Mesendoderm (in vitro differentiated cells): ENCODE measurements around the gene NPM3.

Experiments
- DNase-seq: peaks from one replicate; pipeline ENCODE4 v3.0.0; 2013
- H2AK5ac ChIP-seq: 2 replicates; pipeline ENCODE4 v1.6.1; 2013; ENCODE audit warnings: low read length, inconsistent platforms
- H2BK120ac ChIP-seq: 2 replicates; pipeline ENCODE4 v1.6.1; 2013; ENCODE audit warnings: low read depth, mild to moderate bottlenecking, low read length, moderate library complexity, mixed read lengths
- H2BK15ac ChIP-seq: replicated peaks from 2 replicates; pipeline ENCODE4 v1.6.1; 2013; ENCODE audit warnings: low read depth, mild to moderate bottlenecking, moderate library complexity
- H2BK5ac ChIP-seq: 2 replicates; pipeline ENCODE4 v1.6.1; 2013; ENCODE audit warnings: low read length, inconsistent platforms
- H3K18ac ChIP-seq: 2 replicates; pipeline ENCODE4 v1.6.1; 2013; ENCODE audit warnings: mild to moderate bottlenecking, low read length, mixed read lengths
- H3K23ac ChIP-seq: one replicate; pipeline ENCODE4 v1.6.1; 2013; ENCODE audit warnings: low read length
- H3K27ac ChIP-seq: 2 replicates; pipeline ENCODE4 v1.5.1; 2013; ENCODE audit warnings: low read depth, mild to moderate bottlenecking, inconsistent platforms, low read length, moderate library complexity
- H3K27me3 ChIP-seq: 2 replicates; pipeline ENCODE4 v1.6.1; 2013; ENCODE audit warnings: low read length, control low read depth, mild to moderate bottlenecking, inconsistent platforms; ENCODE audit not compliant: insufficient read depth, poor library complexity
- H3K36me3 ChIP-seq: 2 replicates; pipeline ENCODE4 v1.6.1; 2013; ENCODE audit warnings: low read length, inconsistent platforms; ENCODE audit not compliant: control insufficient read depth, insufficient read depth
- H3K4ac ChIP-seq: one replicate; pipeline ENCODE4 v1.6.1; 2013; ENCODE audit warnings: low read depth, mild to moderate bottlenecking, low read length, moderate library complexity
- H3K4me1 ChIP-seq: 2 replicates; pipeline ENCODE4 v1.6.1; 2013; ENCODE audit warnings: low read depth, low read length, inconsistent platforms; ENCODE audit not compliant: control insufficient read depth
- H3K4me2 ChIP-seq: 2 replicates; pipeline ENCODE4 v1.6.1; 2013; ENCODE audit warnings: low read length
- H3K4me3 ChIP-seq: 2 replicates; pipeline ENCODE4 v1.5.1; 2013; ENCODE audit warnings: mild to moderate bottlenecking, low read length
- H3K56ac ChIP-seq: one replicate; pipeline ENCODE4 v1.6.1; 2013; ENCODE audit warnings: low read length
- H3K79me1 ChIP-seq: 2 replicates; pipeline ENCODE4 v1.6.1; 2013; ENCODE audit warnings: low read length, inconsistent platforms
- H3K79me2 ChIP-seq: 2 replicates; pipeline ENCODE4 v1.6.1; 2013; ENCODE audit warnings: mild to moderate bottlenecking, low read length; ENCODE audit not compliant: control insufficient read depth, insufficient read depth
- H3K9ac ChIP-seq: 2 replicates; pipeline ENCODE4 v1.6.1; 2013; ENCODE audit warnings: low read length, inconsistent platforms
- H4K5ac ChIP-seq: one replicate; pipeline ENCODE4 v1.6.1; 2013; ENCODE audit warnings: low read length
- H4K8ac ChIP-seq: one replicate; pipeline ENCODE4 v1.6.1; 2013; ENCODE audit warnings: low read depth, mild to moderate bottlenecking, control low read depth, low read length, moderate library complexity
- WGBS: extraction: QIAGEN DNeasy Blood & Tissue Kit; methylation state at CpG from one replicate; pipeline ENCODE4 v1.1.7; 2013; ENCODE audit warnings: low lambda C conversion rate, missing lambda C conversion rate; ENCODE audit not compliant: insufficient coverage; ENCODE audit errors: extremely low coverage; 5-methylcytosine and 5-hydroxymethylcytosine counted together

The NPM3 gene

GRCh38 chr10:101828766-101829551, 45.7 kb upstream of the NPM3 start:
- Histone ChIP-seq H3K23ac (no peak overlapping the region), H3K79me1 (no peaks in the 10 kb centered on the region), H3K36me3 (no peaks in the 10 kb centered on the region), H4K5ac (no peak overlapping the region), H3K18ac (no peak overlapping the region), H2BK15ac (no peak overlapping the region), H2BK120ac (no peak overlapping the region), H3K4me2 (peak overlapping the region; percentile 60), H3K79me2 (no peaks in the 10 kb centered on the region), H3K56ac (peak overlapping the region; percentile 62), H3K9ac (peak overlapping the region; percentile 62), H3K4ac (no peak overlapping the region), H4K8ac (no peak overlapping the region), H3K27me3 (no peaks in the 10 kb centered on the region), H2AK5ac (no peak overlapping the region), H3K27ac (no peak overlapping the region), H3K4me1 (peaks cover 6% of the 10 kb centered on the region), H3K4me3 (no peak overlapping the region), H2BK5ac (no peak overlapping the region)
- WGBS: no CpG with 5 or more reads among the region's 39 CpGs
- no peak for DNase-seq

DNA sequence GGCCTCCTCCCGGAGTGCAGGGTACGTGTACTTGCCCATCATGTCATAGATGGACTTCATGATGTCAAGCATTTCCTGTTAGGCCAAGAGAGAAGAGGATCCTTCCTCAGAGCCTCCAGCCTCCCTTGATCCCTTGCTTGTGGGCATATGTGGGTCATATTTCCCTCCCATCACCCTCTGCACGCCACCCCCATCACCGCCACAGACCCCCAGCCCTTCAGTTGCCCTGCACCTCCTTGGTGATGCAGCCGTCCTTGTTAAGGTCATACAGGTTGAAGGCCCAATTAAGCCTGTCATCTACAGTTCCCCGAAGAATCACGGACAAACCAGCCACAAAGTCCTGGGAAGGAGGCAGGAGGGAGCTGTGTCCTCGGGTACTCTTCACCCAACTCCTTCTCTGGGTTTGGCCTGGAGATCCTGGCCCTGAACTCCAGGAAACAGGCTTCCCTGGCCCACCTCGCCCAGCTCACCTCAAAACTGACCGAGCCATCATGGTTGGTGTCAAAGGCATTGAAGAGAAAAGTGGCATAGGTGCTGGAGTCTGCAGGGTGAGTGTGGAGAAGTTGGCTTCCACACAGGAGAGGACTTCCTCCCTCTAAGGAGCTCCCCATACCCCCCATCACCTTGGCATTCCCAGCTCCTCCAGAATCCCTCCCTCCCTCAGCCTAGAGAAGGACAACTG, 44.8 kb upstream of the NPM3 start:
- Histone ChIP-seq H3K56ac (no peak overlapping the region), H3K4me2 (no peak overlapping the region), H3K27me3 (no peaks in the 10 kb centered on the region), H3K36me3 (no peaks in the 10 kb centered on the region), H3K79me1 (no peaks in the 10 kb centered on the region), H2AK5ac (no peak overlapping the region), H3K18ac (no peak overlapping the region), H3K4me3 (no peak overlapping the region), H3K23ac (no peak overlapping the region), H3K79me2 (no peaks in the 10 kb centered on the region), H3K27ac (no peak overlapping the region), H3K9ac (no peak overlapping the region), H4K5ac (no peak overlapping the region), H2BK5ac (no peak overlapping the region), H4K8ac (no peak overlapping the region), H2BK15ac (no peak overlapping the region), H3K4me1 (peaks cover 6% of the 10 kb centered on the region), H3K4ac (no peak overlapping the region), H2BK120ac (no peak overlapping the region)
- DNase-seq: no peak
- WGBS: no CpG with 5 or more reads among the region's 10 CpGs

GRCh38 chr10:101826852-101827434, 43.7 kb upstream of the NPM3 start:
- H3K27ac ChIP-seq: no peak overlapping the region
- no peaks in the 10 kb centered on the region for H3K79me1 ChIP-seq
- H3K56ac ChIP-seq: no peak overlapping the region
- H3K4me1 ChIP-seq: peaks cover 6% of the 10 kb centered on the region
- no peak for DNase-seq
- H4K8ac ChIP-seq: no peak overlapping the region
- H3K4ac ChIP-seq: no peak overlapping the region
- H3K4me2 ChIP-seq: no peak overlapping the region
- H3K9ac ChIP-seq: no peak overlapping the region
- H3K4me3 ChIP-seq: no peak overlapping the region
- no peak overlapping the region for H2BK120ac ChIP-seq
- no peak overlapping the region for H2AK5ac ChIP-seq
- no peaks in the 10 kb centered on the region for H3K27me3 ChIP-seq
- H4K5ac ChIP-seq: no peak overlapping the region
- no peak overlapping the region for H3K23ac ChIP-seq
- H2BK5ac ChIP-seq: no peak overlapping the region
- H3K18ac ChIP-seq: no peak overlapping the region
- H3K79me2 ChIP-seq: no peaks in the 10 kb centered on the region
- WGBS: no CpG with 5 or more reads among the region's 5 CpGs
- no peaks in the 10 kb centered on the region for H3K36me3 ChIP-seq
- H2BK15ac ChIP-seq: no peak overlapping the region

DNA sequence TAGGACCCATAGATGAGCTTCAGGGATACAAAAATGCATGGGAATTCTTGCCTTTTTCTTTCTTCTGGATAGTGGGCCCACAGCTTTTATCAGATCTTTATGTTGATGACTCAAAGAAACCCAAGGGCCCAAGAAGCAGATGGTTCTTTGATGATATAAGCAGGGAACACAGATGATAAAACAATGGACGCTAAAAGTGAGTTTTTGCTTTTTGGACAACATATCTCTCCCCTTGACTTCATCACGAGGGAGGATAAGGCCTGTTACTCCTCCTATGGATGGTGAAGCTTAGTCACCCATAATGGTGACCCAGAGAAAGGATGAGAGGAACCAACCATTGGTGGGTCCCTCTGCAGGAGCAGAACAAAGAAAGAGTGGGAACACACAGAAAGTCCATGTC, 41.5 kb upstream of the NPM3 start:
- Histone ChIP-seq H4K8ac (no peak overlapping the region), H3K79me1 (no peaks in the 10 kb centered on the region), H2BK5ac (no peak overlapping the region), H3K18ac (no peak overlapping the region), H3K23ac (no peak overlapping the region), H2AK5ac (no peak overlapping the region), H3K9ac (no peak overlapping the region), H3K36me3 (no peaks in the 10 kb centered on the region), H3K27ac (no peak overlapping the region), H4K5ac (no peak overlapping the region), H3K4ac (no peak overlapping the region), H3K4me1 (no peaks in the 10 kb centered on the region), H3K56ac (no peak overlapping the region), H3K4me2 (no peak overlapping the region), H3K79me2 (no peaks in the 10 kb centered on the region), H3K4me3 (no peak overlapping the region), H2BK15ac (no peak overlapping the region), H3K27me3 (no peaks in the 10 kb centered on the region), H2BK120ac (no peak overlapping the region)
- DNase-seq: no peak
- no CpG with 5 or more reads among the region's 2 CpGs for WGBS

DNA sequence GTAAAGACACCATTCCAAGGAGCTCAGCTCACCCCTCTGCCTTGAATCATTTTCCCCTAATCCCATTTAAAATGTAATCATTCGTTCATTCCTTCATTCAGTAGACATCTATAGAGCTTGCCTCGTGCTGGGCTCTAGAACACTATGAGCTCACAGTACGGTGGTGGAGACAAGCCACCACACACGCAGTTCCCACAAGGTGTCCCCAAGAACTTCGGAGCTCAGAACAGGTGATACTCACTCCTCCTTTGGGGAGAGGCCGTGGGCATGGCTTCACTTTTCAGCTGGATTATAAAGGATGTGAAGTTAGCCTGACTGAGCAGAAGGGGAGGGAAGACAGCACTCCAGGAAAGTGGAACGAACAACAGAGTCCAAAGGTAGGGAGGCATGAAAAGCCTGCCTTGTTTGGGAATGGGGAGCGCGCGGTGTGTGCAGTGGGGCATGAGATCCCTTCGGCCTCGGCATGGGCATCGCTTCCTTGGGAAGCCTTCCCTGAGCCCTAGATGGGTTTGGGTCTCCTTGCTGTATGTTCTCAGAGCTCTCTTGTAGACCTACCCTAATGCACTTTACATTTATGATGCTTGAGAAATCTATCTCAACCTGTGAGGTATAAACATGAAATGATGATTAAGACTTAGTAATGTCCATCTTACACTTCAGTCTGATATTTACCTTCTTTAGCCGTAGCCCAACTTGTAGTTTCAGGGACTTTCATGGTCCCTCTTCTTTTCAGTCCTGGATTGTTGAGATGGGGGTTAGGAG, 35.8 kb upstream of the NPM3 start:
- H3K36me3 ChIP-seq: no peaks in the 10 kb centered on the region
- no peak overlapping the region for H2BK15ac ChIP-seq
- no CpG with 5 or more reads among the region's 14 CpGs for WGBS
- H3K4me3 ChIP-seq: peak overlapping the region; percentile 41
- no peak for DNase-seq
- H4K5ac ChIP-seq: peak overlapping the region; percentile 5
- H2AK5ac ChIP-seq: no peak overlapping the region
- no peak overlapping the region for H2BK120ac ChIP-seq
- H4K8ac ChIP-seq: no peak overlapping the region
- H3K79me1 ChIP-seq: peaks cover 2% of the 10 kb centered on the region
- no peak overlapping the region for H3K18ac ChIP-seq
- H3K79me2 ChIP-seq: peaks cover 39% of the 10 kb centered on the region
- no peaks in the 10 kb centered on the region for H3K27me3 ChIP-seq
- H3K56ac ChIP-seq: peak overlapping the region; percentile 86
- no peak overlapping the region for H3K23ac ChIP-seq
- peak overlapping the region; percentile 68 for H3K4me2 ChIP-seq
- no peak overlapping the region for H3K27ac ChIP-seq
- peak overlapping the region; percentile 7 for H2BK5ac ChIP-seq
- peaks cover 3% of the 10 kb centered on the region for H3K4me1 ChIP-seq
- no peak overlapping the region for H3K4ac ChIP-seq
- H3K9ac ChIP-seq: peak overlapping the region; percentile 57
